Aorta (tissue), 5 donors: ENCODE measurements around the gene APOL3. TPM values are rescaled to one million over a fixed set of nuclear protein-coding genes. Genes with fewer than 3 reads are reported as not detected.
"Not testable (repeated sequence)": the region's sequence is repeated elsewhere in the genome, so short reads cannot be mapped to it uniquely, and the experiment has no call there.

Experiments used
- ATAC-seq: fragments of 200-7000 bp; cut with Tn5 transposase; one replicate; pipeline ENCODE4 v1.9.1; 2022; ENCODE audit warnings: moderate library complexity; ENCODE audit not compliant: low FRiP score
- DNase-seq, 2 donors: peaks; one replicate each; pipeline ENCODE4 v3.0.0-alpha.2; 2020
- H3K27ac ChIP-seq, 2 donors: one replicate each; pipeline ENCODE4 v1.5.1; 2013; ENCODE audit warnings: low read length in 2 of 2, mild to moderate bottlenecking in 2 of 2, moderate library complexity in 2 of 2, control low read depth in 1 of 2, inconsistent platforms in 1 of 2, low read depth in 1 of 2
- H3K27me3 ChIP-seq, 2 donors: one replicate each; pipeline ENCODE4 v1.6.1; 2013; ENCODE audit warnings: control low read depth in 1 of 2, low read length in 1 of 2, mild to moderate bottlenecking in 1 of 2, moderate library complexity in 1 of 2; ENCODE audit not compliant: insufficient read depth in 2 of 2, control insufficient read depth in 1 of 2
- H3K36me3 ChIP-seq, 2 donors: one replicate each; pipeline ENCODE4 v1.6.1; 2013; ENCODE audit warnings: control low read depth in 1 of 2, low read length in 1 of 2, mild to moderate bottlenecking in 1 of 2; ENCODE audit not compliant: insufficient read depth in 2 of 2, control insufficient read depth in 1 of 2
- H3K4me1 ChIP-seq, 2 donors: one replicate each; pipeline ENCODE4 v1.6.1; 2013; ENCODE audit warnings: low read length in 2 of 2, control low read depth in 1 of 2, mild to moderate bottlenecking in 1 of 2, moderate library complexity in 1 of 2; ENCODE audit not compliant: insufficient read depth in 2 of 2, control insufficient read depth in 1 of 2
- H3K4me3 ChIP-seq, 2 donors: one replicate each; pipeline ENCODE4 v1.5.1; 2013; ENCODE audit warnings: low read length in 2 of 2, control low read depth in 1 of 2, mild to moderate bottlenecking in 1 of 2
- H3K9me3 ChIP-seq: one replicate; pipeline ENCODE4 v1.6.1; 2013; ENCODE audit warnings: mild to moderate bottlenecking, low read length; ENCODE audit not compliant: control insufficient read depth
- WGBS, 2 donors: extraction: QIAGEN DNeasy Blood & Tissue Kit; methylation state at CpG; one replicate each; pipeline ENCODE4 v1.1.7; 2013; 5-methylcytosine and 5-hydroxymethylcytosine counted together
- intact Hi-C, 2 donors: fragments of 100-400 bp; cut with DNase I; formaldehyde crosslinking; loops; one replicate each; pipeline versions ENCODE4 v1.14.2 to v1.15.0; 2022
- long read RNA-seq, 2 donors: library from polyadenylated mRNA; unstranded; transcript quantifications; one replicate each; pipeline ENCODE4 v2.0.0, GENCODE V29; 2020 to 2021
- polyA plus RNA-seq, 2 donors: library from polyadenylated mRNA; stranded (reverse); fragments of 200-250 nt; gene quantifications; one replicate each; pipeline ENCODE4 v1.2.3, GENCODE V29; 2013
- total RNA-seq, 2 donors: library from RNA; stranded (reverse); fragmentation: NEBNext Ultra II Directional; extraction: Animal tissue kit (Norgen Biotek cat#: 25700); gene quantifications; one replicate each; pipeline ENCODE4 v1.2.1, GENCODE V29; 2021
- donor health status: healthy with polysubstance abuse.
- donor health status: Bipolar disorder and iron deficiency.
- donor health status: DM: no; HTN: no; CAD: no.
- donor health status: DM: no; HTN: no; CAD: no.
- donor health status: DM: yes; HTN: yes; CAD: no.

The APOL3 gene
- 100 to 1,000 TPM in 1 of 2 donors, 10 to 100 TPM in 1; 67.7 to 113 TPM for total RNA-seq
- 10 to 100 TPM; 40.2 to 58.8 TPM for polyA plus RNA-seq
- long read RNA-seq, donor 1, transcript APOL3-206 (5 exons, 2,327 nt): minor isoform, 5 of 112 reads
- long read RNA-seq, donor 1, transcript APOL3-209 (4 exons, 2,443 nt): minor isoform, 8 of 112 reads
- long read RNA-seq, donor 1, transcript APOL3-205 (4 exons, 2,214 nt): major isoform, 51 of 112 reads
- long read RNA-seq, donor 1, transcript APOL3-201 (3 exons, 2,117 nt): minor isoform, 28 of 112 reads
- long read RNA-seq, donor 1, partial matches to known transcripts: 5 of 112 reads
- long read RNA-seq, donor 1, other reads (novel, unspliced or antisense): 14 of 112 reads
- long read RNA-seq, donor 2, transcript APOL3-205 (4 exons, 2,214 nt): major isoform, 12 of 31 reads
- long read RNA-seq, donor 2, partial matches to known transcripts: 3 of 31 reads
- long read RNA-seq, donor 2, other reads (novel, unspliced or antisense): 11 of 31 reads

GRCh38 chr22:36160499-36160942, at the start of gene APOL3:
APOL3 (minus strand) TSS chr22:36160755; CDS start chr22:36149055, 11,700 bp downstream.
- intact Hi-C loops: no loop called here
- no peaks in the 10 kb centered on the region for H3K4me1 ChIP-seq
- H3K36me3 ChIP-seq: no peaks in the 10 kb centered on the region
- ATAC-seq (peak; percentile 54), DNase-seq (peak in 1 of 2 donors; percentile 87)
- 37 to 42% methylated on average over 3 of the region's 3 CpGs for WGBS, 2 donors
- H3K9me3 ChIP-seq: no peaks in the 10 kb centered on the region
- H3K27ac ChIP-seq: peak within 1 kb of the TSS in 1 of 2 donors; percentile 0
- no peaks in the 10 kb centered on the region for H3K27me3 ChIP-seq
- H3K4me3 ChIP-seq: no peak within 1 kb of the TSS

- no peak overlapping the region for H3K27ac ChIP-seq
- H3K4me1 ChIP-seq: no peaks in the 10 kb centered on the region
- H3K4me3 ChIP-seq: no peak overlapping the region
- intact Hi-C loops: no loop called here
- H3K27me3 ChIP-seq: no peaks in the 10 kb centered on the region
- no peaks in the 10 kb centered on the region for H3K9me3 ChIP-seq
- 80 to 88% methylated on average over 3 of the region's 3 CpGs for WGBS, 2 donors
- DNase-seq: no peak
- no peaks in the 10 kb centered on the region for H3K36me3 ChIP-seq
- no peak for ATAC-seq
These were observed 49.7 kb upstream of the APOL3 start for GRCh38 chr22:36210224-36210623.

GRCh38 chr22:36209488-36209908, 48.9 kb upstream of the APOL3 start:
- ATAC-seq, intact Hi-C loops, H3K4me3 ChIP-seq, H3K9me3 ChIP-seq, H3K4me1 ChIP-seq, H3K27me3 ChIP-seq, H3K36me3 ChIP-seq, DNase-seq, H3K27ac ChIP-seq: not testable (repeated sequence)
- 81 to 86% methylated on average over 5 of the region's 5 CpGs for WGBS, 2 donors

GRCh38 chr22:36208914-36209313, 48.4 kb upstream of the APOL3 start:
- WGBS, 2 donors: 97 to 100% methylated on average over 1 of the region's 1 CpG
- Histone ChIP-seq H3K36me3 (no peaks in the 10 kb centered on the region), H3K4me3 (no peak overlapping the region), H3K27ac (no peak overlapping the region), H3K9me3 (no peaks in the 10 kb centered on the region), H3K4me1 (no peaks in the 10 kb centered on the region), H3K27me3 (no peaks in the 10 kb centered on the region)
- intact Hi-C loops: no loop called here
- DNase-seq: no peak
- ATAC-seq: no peak

- intact Hi-C loops: no loop called here
- no peak for ATAC-seq
- WGBS, 2 donors: 6 to 10% methylated on average over 1 of the region's 1 CpG
- H3K9me3 ChIP-seq: no peaks in the 10 kb centered on the region
- no peaks in the 10 kb centered on the region for H3K4me1 ChIP-seq
- no peak overlapping the region for H3K4me3 ChIP-seq
- no peak for DNase-seq
- no peaks in the 10 kb centered on the region for H3K36me3 ChIP-seq
- no peak overlapping the region for H3K27ac ChIP-seq
- H3K27me3 ChIP-seq: no peaks in the 10 kb centered on the region
These were observed 47.7 kb upstream of the APOL3 start for GRCh38 chr22:36208162-36208765.

GRCh38 chr22:36206255-36206654, 45.7 kb upstream of the APOL3 start:
- Histone ChIP-seq H3K4me1 (no peaks in the 10 kb centered on the region), H3K9me3 (no peaks in the 10 kb centered on the region), H3K27ac (no peak overlapping the region), H3K27me3 (no peaks in the 10 kb centered on the region), H3K4me3 (no peak overlapping the region), H3K36me3 (no peaks in the 10 kb centered on the region)
- intact Hi-C loops: no loop called here
- ATAC-seq (no peak), DNase-seq (no peak)
- 94 to 100% methylated on average over 1 of the region's 1 CpG for WGBS, 2 donors

GRCh38 chr22:36205573-36205972, 45.0 kb upstream of the APOL3 start:
- WGBS, 2 donors: 80 to 85% methylated on average over 5 of the region's 5 CpGs
- ATAC-seq, intact Hi-C loops, DNase-seq, H3K36me3 ChIP-seq, H3K4me1 ChIP-seq, H3K9me3 ChIP-seq, H3K4me3 ChIP-seq, H3K27me3 ChIP-seq, H3K27ac ChIP-seq: not testable (repeated sequence)

- H3K36me3 ChIP-seq: no peaks in the 10 kb centered on the region
- no peak overlapping the region for H3K4me3 ChIP-seq
- 71 to 77% methylated on average over 6 of the region's 6 CpGs for WGBS, 2 donors
- no peaks in the 10 kb centered on the region for H3K4me1 ChIP-seq
- ATAC-seq: no peak
- H3K9me3 ChIP-seq: no peaks in the 10 kb centered on the region
- no peak overlapping the region for H3K27ac ChIP-seq
- no peaks in the 10 kb centered on the region for H3K27me3 ChIP-seq
- DNase-seq: no peak
- intact Hi-C loops: no loop called here
These were observed 44.1 kb upstream of the APOL3 start for GRCh38 chr22:36204632-36205015.
